HG02852 (cell line): ENCODE measurements around the gene PLEKHJ1.

Experiments used
- ATAC-seq: cut with Tn5 transposase; IDR thresholded peaks from one replicate; pipeline ENCODE4 v1.9.1; 2021; ENCODE audit warnings: mild to moderate bottlenecking, moderate library complexity; ENCODE audit not compliant: unreplicated experiment

The PLEKHJ1 gene

DNA sequence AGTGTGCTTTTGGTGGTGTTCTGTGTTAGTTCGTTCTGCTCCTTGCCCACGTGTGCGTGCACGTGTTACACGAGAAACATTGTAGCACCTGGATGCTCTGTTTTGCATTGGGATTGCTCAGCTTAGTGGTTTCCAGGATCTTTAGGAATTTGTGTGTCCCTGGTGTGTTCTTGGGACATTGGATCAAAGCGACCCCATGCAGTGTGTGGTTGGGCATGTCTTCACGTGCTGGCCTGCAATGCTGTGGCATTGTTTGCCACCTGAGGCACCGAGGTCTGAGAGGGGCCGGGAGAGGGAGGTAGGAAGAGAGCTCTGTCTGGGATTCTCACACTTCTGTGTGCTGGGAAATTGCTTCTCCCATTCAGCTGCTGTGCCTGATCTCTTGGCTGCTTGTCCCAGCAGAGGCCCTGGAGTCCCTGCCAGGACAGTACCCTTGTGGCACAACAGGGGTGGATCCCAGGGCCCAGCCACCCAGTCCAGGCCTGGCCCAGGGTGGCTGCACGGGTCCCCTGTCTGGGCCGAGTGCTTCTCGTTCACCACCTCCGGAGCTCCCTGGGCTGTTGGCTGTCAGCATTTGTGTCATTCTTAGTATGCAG, 11.3 kb downstream of the PLEKHJ1 start:
- ATAC-seq: no peak

- ATAC-seq: no peak
These were observed 12.2 kb downstream of the PLEKHJ1 start for GRCh38 chr19:2223959-2224358.

DNA sequence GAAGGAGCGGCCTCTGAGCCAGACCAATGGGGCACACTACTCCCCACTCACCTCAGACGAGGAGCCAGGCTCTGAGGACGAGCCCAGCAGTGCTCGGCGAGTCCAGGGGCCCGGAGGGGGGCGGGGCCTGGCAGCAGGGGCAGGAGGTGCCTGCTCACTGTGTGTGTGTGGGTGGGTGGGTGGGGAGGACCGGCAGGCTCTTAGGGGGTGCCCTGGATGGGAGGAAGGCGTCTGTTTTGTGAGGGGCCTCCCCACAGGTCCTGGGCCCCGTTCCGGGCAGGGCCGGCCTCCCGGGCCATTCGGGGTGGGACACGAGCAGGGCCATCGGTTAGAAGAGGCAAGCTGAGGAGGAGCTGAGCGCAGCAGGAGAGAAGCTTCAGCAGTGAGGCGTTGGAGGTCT, 12.7 kb downstream of the PLEKHJ1 start:
- no peak for ATAC-seq

DNA sequence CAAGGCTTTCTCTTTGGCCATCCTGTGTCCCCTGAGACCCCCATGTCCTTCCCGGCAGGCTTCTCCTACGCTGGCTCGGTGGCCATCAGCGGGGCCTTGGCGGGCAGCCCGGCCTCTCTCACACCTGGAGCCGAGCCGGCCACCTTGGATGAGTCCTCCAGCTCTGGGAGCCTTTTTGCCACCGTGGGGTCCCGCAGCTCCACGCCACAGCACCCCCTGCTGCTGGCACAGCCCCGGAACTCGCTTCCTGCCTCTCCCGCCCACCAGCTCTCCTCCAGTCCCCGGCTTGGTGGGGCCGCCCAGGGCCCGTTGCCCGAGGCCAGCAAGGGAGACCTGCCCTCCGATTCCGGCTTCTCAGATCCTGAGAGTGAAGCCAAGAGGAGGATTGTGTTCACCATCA, 14.2 kb downstream of the PLEKHJ1 start:
- ATAC-seq: no peak

- no peak for ATAC-seq
These were observed 14.8 kb downstream of the PLEKHJ1 start for GRCh38 chr19:2221250-2221831.

DNA sequence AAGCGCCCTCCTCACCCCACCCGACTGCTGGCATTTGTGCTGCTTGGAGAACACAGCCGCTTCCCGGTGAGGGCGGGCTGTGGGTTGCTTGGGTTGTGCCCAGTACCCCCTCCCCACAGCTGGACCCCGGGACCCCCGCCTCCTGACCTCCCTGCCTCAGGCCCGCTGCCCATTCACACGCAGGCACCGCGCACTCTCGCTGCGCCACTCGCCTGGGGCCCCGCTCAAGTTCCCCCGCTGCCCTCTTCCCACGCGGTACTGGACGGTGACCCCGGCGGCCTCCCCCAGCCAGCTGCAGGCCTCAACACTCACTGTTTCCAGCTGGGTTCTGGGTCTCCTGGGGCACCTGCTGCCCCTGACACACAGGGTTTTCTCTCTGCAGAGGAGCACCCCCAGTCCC, 16.4 kb downstream of the PLEKHJ1 start:
- ATAC-seq: no peak

- ATAC-seq: no peak
These were observed 18.5 kb downstream of the PLEKHJ1 start for GRCh38 chr19:2217591-2217990.

DNA sequence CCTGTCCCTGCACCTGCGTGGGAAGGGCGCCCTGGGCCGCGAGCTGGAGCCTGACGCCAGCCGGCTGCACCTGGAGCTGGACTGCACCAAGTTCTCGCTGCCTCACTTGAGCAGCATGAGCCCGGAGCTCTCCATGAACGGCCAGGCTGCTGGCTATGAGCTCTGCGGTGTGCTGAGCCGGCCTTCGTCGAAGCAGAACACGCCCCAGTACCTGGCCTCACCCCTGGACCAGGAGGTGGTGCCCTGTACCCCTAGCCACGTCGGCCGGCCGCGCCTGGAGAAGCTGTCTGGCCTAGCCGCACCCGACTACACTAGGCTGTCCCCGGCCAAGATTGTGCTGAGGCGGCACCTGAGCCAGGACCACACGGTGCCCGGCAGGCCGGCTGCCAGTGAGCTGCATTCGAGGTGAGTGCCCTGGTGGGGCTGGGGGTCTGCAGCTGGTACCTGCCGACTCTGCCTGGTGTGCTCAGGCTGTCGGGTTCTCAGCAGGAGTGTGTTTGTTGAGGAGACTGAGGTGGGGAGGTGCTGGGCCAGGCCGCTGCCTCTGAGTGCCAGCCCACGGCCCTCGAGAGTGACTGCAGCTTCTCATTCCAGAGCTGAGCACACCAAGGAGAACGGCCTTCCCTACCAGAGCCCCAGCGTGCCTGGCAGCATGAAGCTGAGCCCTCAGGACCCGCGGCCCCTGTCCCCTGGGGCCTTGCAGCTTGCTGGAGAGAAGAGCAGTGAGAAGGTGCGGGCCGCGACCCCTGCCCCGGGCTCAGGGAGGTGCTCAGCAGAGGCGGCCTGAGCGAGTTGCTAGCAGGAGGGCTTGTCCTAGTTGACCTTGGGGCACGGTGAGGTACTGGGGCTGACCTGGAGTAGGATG, 19.5 kb downstream of the PLEKHJ1 start:
- no peak for ATAC-seq

GRCh38 chr19:2215281-2215751, 20.8 kb downstream of the PLEKHJ1 start:
- ATAC-seq: no peak

DNA sequence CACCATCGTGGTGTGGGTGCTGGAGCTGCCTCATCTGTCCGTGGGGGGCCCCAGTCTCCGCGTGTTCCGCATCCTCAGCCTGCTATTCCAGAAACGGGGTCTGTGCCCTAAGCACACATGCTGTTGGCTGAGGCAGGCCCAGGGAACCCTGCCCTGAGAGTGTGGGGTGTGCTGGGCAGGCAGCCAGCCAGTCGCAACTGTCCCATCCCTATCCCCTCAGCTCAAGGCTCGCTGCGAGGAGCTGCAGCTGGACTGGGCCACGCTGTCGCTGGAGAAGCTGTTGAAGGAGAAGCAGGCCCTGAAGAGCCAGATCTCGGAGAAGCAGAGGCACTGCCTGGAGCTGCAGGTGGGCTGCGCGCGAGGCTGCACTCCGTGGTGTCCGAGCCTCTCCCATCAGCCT, 21.9 kb downstream of the PLEKHJ1 start:
- no peak for ATAC-seq

DNA sequence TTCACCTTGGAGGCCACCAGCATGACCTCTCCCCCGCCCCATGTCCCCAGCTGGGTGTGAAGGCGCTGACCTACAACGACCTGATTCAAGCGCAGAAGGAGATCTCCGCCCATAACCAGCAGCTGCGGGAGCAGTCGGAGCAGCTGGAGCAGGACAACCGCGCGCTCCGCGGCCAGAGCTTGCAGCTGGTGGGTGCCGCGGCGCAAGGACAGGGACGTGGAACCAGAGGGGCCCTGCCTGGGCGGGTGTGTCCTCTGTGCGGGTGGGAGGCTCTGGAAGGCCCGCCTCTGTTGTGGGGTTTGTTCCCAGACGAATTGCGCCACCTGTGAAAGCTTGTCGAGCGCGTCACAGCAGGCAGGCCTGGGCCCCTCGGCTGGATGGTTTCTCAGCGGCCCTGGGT, 22.3 kb downstream of the PLEKHJ1 start:
- ATAC-seq: no peak

DNA sequence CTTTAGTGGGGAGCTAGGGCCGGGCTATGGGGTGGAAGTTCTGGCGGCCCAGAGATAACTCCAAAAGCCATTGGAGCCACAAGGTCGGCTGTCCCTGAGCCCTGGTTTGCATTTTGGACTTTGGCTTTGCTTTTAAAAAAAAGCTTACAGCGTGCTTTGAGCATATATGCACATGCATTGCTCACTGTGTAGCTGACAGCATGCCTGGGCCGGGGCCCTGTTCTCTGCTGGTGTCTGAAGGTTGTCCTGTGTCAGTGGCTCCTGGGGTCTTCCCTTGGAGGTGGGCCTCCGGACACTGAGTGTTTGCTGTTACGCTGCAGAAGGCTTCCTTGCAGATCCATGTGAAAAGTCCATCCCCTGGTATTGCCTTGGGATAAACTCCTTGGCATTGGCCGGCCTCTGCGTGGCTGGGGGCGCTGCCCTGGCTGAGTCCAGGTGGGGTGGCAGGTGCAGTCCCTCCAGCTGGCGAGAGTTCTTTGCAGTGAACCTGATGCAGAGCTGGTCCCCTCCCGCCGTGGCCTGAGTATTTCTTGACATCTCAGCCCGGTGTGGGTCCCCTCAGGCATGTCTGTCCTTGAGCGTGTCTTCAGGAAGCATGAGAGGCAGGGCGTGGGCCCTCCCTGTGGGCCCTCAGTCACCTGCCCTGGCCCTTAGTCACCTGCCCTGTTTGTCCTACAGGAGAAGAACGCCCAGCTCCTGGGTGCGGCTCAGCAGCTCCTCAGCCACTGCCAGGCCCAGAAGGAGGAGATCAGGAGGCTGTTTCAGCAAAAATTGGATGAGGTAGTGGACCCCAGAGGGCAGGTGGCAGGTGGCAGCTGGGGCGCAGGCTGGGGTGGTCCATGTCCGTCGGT, 23.0 kb downstream of the PLEKHJ1 start:
- no peak for ATAC-seq

DNA sequence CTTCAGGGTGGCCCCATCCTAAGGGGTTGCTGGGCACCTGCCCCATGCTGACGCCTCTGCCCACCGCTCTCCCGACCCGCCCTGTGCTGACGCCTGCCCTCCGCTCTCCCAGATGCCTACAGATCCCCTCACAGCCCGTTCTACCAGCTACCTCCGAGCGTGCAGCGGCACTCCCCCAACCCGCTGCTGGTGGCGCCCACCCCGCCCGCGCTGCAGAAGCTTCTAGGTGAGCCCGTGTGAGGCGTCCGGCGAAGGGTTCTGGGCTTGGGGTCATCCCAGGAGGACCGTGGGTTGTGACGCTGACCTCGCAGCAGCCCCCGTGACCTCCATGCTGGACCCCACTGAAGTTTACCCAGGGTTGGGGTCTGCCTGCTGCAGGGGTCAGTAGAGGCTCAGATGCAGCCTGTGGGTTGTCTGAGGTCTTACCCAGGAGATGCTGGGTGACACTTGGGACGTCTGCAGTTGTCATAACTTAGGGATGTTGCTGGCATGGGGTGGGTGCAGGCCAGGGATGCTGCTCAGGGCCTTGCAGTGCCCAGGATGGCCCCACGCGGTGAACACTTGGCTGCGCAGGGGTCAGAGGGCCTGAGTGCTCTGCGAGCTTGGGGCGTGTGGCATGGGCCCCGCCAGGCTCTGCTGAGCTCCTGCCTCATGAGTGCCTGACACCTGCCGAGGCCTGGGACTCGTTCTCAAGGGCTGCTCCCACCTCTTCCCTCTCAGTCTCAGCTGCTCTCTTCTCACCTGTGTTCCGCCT, 25.0 kb downstream of the PLEKHJ1 start:
- no peak for ATAC-seq

DNA sequence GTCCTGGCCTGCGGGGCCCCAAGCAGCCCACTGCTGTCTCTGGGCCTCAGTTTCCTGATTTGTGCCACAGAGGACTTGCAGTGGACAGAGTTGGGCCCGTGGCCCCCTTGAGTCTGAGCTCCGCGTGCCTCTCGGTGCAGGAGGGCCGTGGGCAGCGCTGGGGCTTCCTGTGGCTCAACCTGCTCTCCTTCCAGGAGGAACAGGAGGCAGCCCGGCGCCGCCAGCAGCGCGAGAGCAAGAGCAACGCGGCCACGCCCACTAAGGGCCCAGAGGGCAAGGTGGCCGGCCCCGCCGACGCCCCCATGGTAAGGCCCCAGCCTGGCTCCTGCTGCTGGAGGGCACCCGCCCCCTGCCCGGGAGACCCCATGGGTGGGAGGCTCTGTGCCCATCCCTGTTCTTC, 25.9 kb downstream of the PLEKHJ1 start:
- no peak for ATAC-seq

GRCh38 chr19:2209408-2209807, 26.7 kb downstream of the PLEKHJ1 start:
- no peak for ATAC-seq

GRCh38 chr19:2208975-2209374, 27.2 kb downstream of the PLEKHJ1 start:
- ATAC-seq: no peak

- ATAC-seq: no peak
These were observed 27.9 kb downstream of the PLEKHJ1 start for GRCh38 chr19:2207991-2208860.

- no peak for ATAC-seq
These were observed 29.1 kb downstream of the PLEKHJ1 start for GRCh38 chr19:2207008-2207407.

DNA sequence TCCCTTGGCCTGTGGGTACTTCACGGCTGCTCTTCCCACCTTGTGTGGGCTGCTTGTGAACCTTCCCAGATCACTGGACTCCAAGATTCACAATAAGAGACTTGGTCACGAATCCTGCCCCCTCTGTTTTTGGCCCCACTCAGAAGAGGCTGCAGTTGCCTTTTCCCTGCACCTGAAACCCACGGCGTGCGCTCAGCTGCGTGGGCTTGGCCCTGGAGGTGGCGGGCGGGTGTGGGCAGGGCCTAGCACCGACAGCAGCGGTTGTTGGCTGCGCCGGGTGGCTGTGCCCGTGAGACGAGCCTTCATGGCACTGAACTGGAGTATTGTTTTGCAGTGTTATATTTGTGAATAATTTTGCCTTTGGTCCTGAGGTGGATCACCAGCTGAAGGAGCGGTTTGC, 33.8 kb downstream of the PLEKHJ1 start:
- ATAC-seq: no peak
